ENCODE data around the gene CEP295NL.
"Not testable (repeated sequence)": the region's sequence is repeated elsewhere in the genome, so short reads cannot be mapped to it uniquely, and the experiment has no call there.

The CEP295NL gene

GRCh38 chr17:78946131-78946530, 43.1 kb upstream of the CEP295NL start:
- DNase-seq (ENCODE audit: low spot score): no peak
- TF ChIP-seq CTCF (IDR thresholded peaks at IDR 0.05): no peak
- H3K27ac ChIP-seq: no peak overlapping the region
- no peak overlapping the region for H3K4me3 ChIP-seq

GRCh38 chr17:78945455-78945854, 42.5 kb upstream of the CEP295NL start:
- not testable (repeated sequence) for DNase-seq (ENCODE audit: low spot score); H3K27ac ChIP-seq

GRCh38 chr17:78944956-78945355, 42.0 kb upstream of the CEP295NL start:
- DNase-seq (ENCODE audit: low spot score): no peak
- no peak for TF ChIP-seq CTCF (IDR thresholded peaks at IDR 0.05)
- Histone ChIP-seq H3K27ac (no peak overlapping the region), H3K4me3 (no peak overlapping the region)

More at GRCh38 chr17:78945455-78945854, 42.5 kb upstream of the CEP295NL start:
- H3K4me3 ChIP-seq: not testable (repeated sequence)

- no peak overlapping the region for H3K4me3 ChIP-seq
- no peak for TF ChIP-seq CTCF (IDR thresholded peaks at IDR 0.05)
- no peak overlapping the region for H3K27ac ChIP-seq
- DNase-seq (ENCODE audit: low spot score): no peak
Measured at GRCh38 chr17:78944026-78944425, 41.0 kb upstream of the CEP295NL start.

GRCh38 chr17:78940708-78941107, 37.7 kb upstream of the CEP295NL start:
- DNase-seq (ENCODE audit: low spot score): no peak
- no peak overlapping the region for H3K4me3 ChIP-seq
- no peak overlapping the region for H3K27ac ChIP-seq
- TF ChIP-seq CTCF (IDR thresholded peaks at IDR 0.05): no peak

- H3K27ac ChIP-seq: no peak overlapping the region
- no peak overlapping the region for H3K4me3 ChIP-seq
- no peak for DNase-seq (ENCODE audit: low spot score)
- no peak for TF ChIP-seq CTCF (IDR thresholded peaks at IDR 0.05)
Measured at GRCh38 chr17:78940258-78940657, 37.3 kb upstream of the CEP295NL start.

- no peak overlapping the region for H3K4me3 ChIP-seq
- no peak for TF ChIP-seq CTCF (IDR thresholded peaks at IDR 0.05)
- H3K27ac ChIP-seq: no peak overlapping the region
- DNase-seq (ENCODE audit: low spot score): no peak
Measured at GRCh38 chr17:78939615-78940014, 36.6 kb upstream of the CEP295NL start.

- DNase-seq (ENCODE audit: low spot score): no peak
- TF ChIP-seq CTCF (IDR thresholded peaks at IDR 0.05): no peak
- Histone ChIP-seq H3K27ac (no peak overlapping the region), H3K4me3 (no peak overlapping the region)
Measured at GRCh38 chr17:78937561-78937960, 34.6 kb upstream of the CEP295NL start.

Measured in coronary artery (tissue), 2 donors.